SJCRH30 (cell line): ENCODE results near the gene LCLAT1. TPM values are rescaled to one million over a fixed set of nuclear protein-coding genes. Genes with fewer than 3 reads are reported as not detected.

Source experiments
- DNase-seq, 2 experiments: peaks; one replicate each; pipeline ENCODE4 v3.0.0-alpha.2; 2015 to 2020
- H3K27ac ChIP-seq: fragments of 250-450 bp; sonication (Bioruptor Pico); 2 replicates; pipeline ENCODE4 v1.5.1; 2020; ENCODE audit warnings: mild to moderate bottlenecking, moderate library complexity
- H3K27me3 ChIP-seq: fragments of 250-450 bp; sonication (Bioruptor Pico); 2 replicates; pipeline ENCODE4 v1.5.1; 2020; ENCODE audit warnings: mild to moderate bottlenecking, moderate library complexity
- H3K36me3 ChIP-seq: fragments of 250-450 bp; sonication (Bioruptor Pico); 2 replicates; pipeline ENCODE4 v1.5.1; 2020; ENCODE audit warnings: mild to moderate bottlenecking, moderate library complexity
- H3K4me1 ChIP-seq: fragments of 250-450 bp; sonication (Bioruptor Pico); 2 replicates; pipeline ENCODE4 v1.5.1; 2020; ENCODE audit warnings: mild to moderate bottlenecking, moderate library complexity
- H3K4me3 ChIP-seq: fragments of 250-450 bp; sonication (Bioruptor Pico); 2 replicates; pipeline ENCODE4 v1.5.1; 2020; ENCODE audit warnings: mild to moderate bottlenecking, moderate library complexity
- H3K9me3 ChIP-seq: fragments of 250-450 bp; sonication (Bioruptor Pico); replicated peaks from 2 replicates; pipeline ENCODE4 v1.5.1; 2020; ENCODE audit warnings: mild to moderate bottlenecking, moderate library complexity
- total RNA-seq: library from RNA; depleted of rRNA; stranded (reverse); fragments of >200 nt; shearing (Covaris generic); gene quantifications from 2 replicates; pipeline ENCODE4 v1.2.3, GENCODE V29; 2014

Gene LCLAT1
- total RNA-seq, 1 experiment from 2014 or later = 35.9 TPM

- no peak for DNase-seq
- no peaks in the 10 kb centered on the region for H3K9me3 ChIP-seq
- H3K4me1 ChIP-seq = no peaks in the 10 kb centered on the region
- no peak overlapping the region for H3K27ac ChIP-seq
- no peak overlapping the region for H3K4me3 ChIP-seq
- H3K27me3 ChIP-seq = no peaks in the 10 kb centered on the region
- H3K36me3 ChIP-seq = no peaks in the 10 kb centered on the region
Observed at GRCh38 chr2:30436859-30437435, 10.1 kb upstream of the LCLAT1 start.

DNA sequence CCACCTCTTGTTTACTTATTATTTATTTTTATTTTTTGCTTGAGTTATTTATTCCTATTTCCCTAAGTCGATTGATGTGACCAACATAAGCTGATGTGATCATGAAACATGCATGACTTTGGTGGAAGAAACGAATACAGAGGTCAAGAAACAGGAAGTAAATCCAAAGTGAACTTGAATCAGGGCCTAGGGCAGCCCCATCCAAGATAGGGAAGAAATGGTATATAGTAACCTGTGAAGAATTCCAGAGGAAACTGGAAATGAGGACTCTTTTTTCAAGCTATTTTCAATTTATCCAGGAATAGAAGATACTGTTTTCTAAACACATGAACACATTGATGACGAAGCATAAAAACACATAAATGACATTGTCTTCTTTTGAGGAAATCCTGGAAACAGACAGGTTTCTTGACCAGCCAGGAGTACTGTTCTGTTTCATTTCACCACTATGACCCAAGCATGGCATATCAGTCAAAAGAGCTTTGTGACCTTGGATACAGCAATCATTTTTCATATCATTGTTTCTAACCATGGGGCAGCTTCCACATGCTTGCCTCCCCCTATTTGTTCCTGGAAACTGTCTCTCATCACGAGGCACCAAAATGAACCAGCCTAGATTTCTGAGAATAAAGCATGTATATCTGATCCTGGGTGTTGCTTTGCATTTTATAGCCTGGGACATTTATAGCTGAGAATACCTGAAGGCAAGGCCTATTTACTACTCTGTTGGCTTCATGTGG lies 9.1 kb upstream of the LCLAT1 start:
- Histone ChIP-seq H3K4me1 (no peaks in the 10 kb centered on the region), H3K36me3 (no peaks in the 10 kb centered on the region), H3K27ac (no peak overlapping the region), H3K4me3 (no peak overlapping the region), H3K27me3 (no peaks in the 10 kb centered on the region), H3K9me3 (no peaks in the 10 kb centered on the region)
- DNase-seq = no peak

GRCh38 chr2:30439296-30439695 lies 7.8 kb upstream of the LCLAT1 start:
- no peaks in the 10 kb centered on the region for H3K4me1 ChIP-seq
- H3K9me3 ChIP-seq = no peaks in the 10 kb centered on the region
- H3K27ac ChIP-seq = no peak overlapping the region
- no peaks in the 10 kb centered on the region for H3K27me3 ChIP-seq
- H3K36me3 ChIP-seq = no peaks in the 10 kb centered on the region
- no peak for DNase-seq
- H3K4me3 ChIP-seq = no peak overlapping the region

- Histone ChIP-seq H3K27ac (no peak overlapping the region), H3K4me1 (no peaks in the 10 kb centered on the region), H3K27me3 (no peaks in the 10 kb centered on the region), H3K9me3 (no peaks in the 10 kb centered on the region), H3K36me3 (no peaks in the 10 kb centered on the region), H3K4me3 (no peak overlapping the region)
- DNase-seq = no peak
Observed at GRCh38 chr2:30439879-30440278, 7.2 kb upstream of the LCLAT1 start.

DNA sequence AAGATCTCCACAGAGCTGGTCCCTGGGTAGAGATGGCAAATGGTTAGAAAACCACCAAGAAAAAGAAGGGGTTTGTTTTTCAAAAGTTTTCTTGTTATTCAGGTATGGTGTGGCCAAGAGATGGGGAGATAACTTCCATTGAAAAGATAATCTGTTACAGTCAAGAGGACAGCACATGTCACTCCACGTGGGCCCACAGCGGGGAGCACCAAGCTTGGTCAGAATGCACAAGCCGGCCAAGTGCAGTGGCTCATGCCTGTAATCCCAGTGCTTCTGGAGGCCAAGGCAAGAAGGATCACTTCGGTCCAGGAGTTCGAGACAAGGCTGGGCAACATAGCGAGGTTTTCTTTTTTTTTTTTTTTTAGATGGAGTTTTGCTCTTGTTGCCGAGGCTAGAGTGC lies 6.0 kb upstream of the LCLAT1 start:
- Histone ChIP-seq H3K9me3 (no peaks in the 10 kb centered on the region), H3K27ac (no peak overlapping the region), H3K27me3 (no peaks in the 10 kb centered on the region), H3K4me3 (no peak overlapping the region), H3K4me1 (no peaks in the 10 kb centered on the region), H3K36me3 (no peaks in the 10 kb centered on the region)
- DNase-seq = no peak

GRCh38 chr2:30443081-30443480 lies 4.0 kb upstream of the LCLAT1 start:
- no peak for DNase-seq
- Histone ChIP-seq H3K27me3 (no peaks in the 10 kb centered on the region), H3K4me1 (peaks cover 7% of the 10 kb centered on the region; the same call in 1 of the 2 replicates), H3K4me3 (no peak overlapping the region), H3K9me3 (no peaks in the 10 kb centered on the region), H3K36me3 (no peaks in the 10 kb centered on the region), H3K27ac (no peak overlapping the region)

DNA sequence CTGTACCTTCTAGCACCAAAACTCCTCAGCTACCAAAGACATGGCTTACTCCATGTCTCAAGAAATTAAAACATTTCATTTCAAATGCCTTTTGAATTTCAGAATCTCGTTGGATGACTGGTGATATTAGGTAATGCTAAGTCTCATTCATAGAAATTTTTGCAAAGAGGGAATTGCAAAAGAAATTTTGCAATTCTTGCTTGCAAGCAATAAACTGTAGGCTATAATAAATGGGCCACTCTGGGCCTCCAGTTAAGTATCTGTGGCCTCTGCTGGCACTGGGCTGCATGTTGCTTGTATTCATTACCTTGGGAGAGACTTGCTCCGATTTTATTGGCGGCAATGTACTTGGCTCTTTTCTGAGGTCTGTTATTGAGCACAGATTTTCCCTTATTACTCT lies 2.8 kb upstream of the LCLAT1 start:
- peaks cover 7% of the 10 kb centered on the region; the same call in 1 of the 2 replicates for H3K4me1 ChIP-seq

GRCh38 chr2:30445266-30445821 lies 1.7 kb upstream of the LCLAT1 start:
- 0 out of 2 replicates have a peak, but pooled peaks cover 1% of the 10 kb centered on the region for H3K36me3 ChIP-seq
- no peaks in the 10 kb centered on the region for H3K9me3 ChIP-seq
- peaks cover 7% of the 10 kb centered on the region; the same call in 1 of the 2 replicates for H3K4me1 ChIP-seq
- H3K4me3 ChIP-seq = no peak overlapping the region
- no peak overlapping the region for H3K27ac ChIP-seq
- no peak for DNase-seq
- no peaks in the 10 kb centered on the region for H3K27me3 ChIP-seq

More for the DNA sequence above, 2.8 kb upstream of the LCLAT1 start:
- Histone ChIP-seq H3K27me3 (no peaks in the 10 kb centered on the region), H3K4me3 (no peak overlapping the region), H3K36me3 (no peaks in the 10 kb centered on the region), H3K27ac (no peak overlapping the region), H3K9me3 (no peaks in the 10 kb centered on the region)
- no peak for DNase-seq

DNA sequence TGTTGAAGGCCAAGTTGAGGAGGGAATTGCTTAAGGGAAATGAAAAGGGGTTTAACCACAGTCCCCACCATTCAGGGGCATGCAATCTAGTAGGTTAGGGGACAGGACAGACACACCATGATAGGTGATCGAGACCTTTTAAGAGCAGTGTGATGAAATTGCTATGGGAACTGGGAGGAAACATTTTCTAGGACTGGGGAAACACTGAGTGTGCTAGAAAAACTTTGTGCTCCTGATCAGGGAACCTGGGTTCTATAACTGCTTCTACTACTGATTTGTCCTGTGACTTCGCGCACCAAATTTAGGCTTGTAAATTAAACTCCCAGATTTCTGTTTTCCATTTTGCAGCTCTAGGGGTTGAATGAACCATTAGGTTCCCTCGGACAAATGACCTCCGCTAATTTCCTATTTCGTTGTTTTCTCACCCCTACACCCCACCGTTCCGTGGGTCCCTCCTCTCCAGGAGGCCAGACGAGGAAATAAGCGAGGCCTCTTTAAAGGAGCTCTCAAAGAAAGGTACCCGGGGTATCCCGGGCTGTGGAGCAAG lies 371 bp upstream of the LCLAT1 start:
- H3K9me3 ChIP-seq = no peaks in the 10 kb centered on the region
- H3K4me3 ChIP-seq = peak overlapping the region; percentile 96
- peaks cover 7% of the 10 kb centered on the region; the same call in 1 of the 2 replicates for H3K4me1 ChIP-seq
- DNase-seq = no peak
- no peaks in the 10 kb centered on the region for H3K27me3 ChIP-seq
- H3K27ac ChIP-seq = peak overlapping the region; percentile 72
- H3K36me3 ChIP-seq = peaks cover 10% of the 10 kb centered on the region

- H3K27me3 ChIP-seq = no peaks in the 10 kb centered on the region
- H3K4me3 ChIP-seq = no peak overlapping the region
- peaks cover 10% of the 10 kb centered on the region for H3K36me3 ChIP-seq
- no peak for DNase-seq
- H3K9me3 ChIP-seq = no peaks in the 10 kb centered on the region
- H3K4me1 ChIP-seq = peaks cover 7% of the 10 kb centered on the region; the same call in 1 of the 2 replicates
- H3K27ac ChIP-seq = no peak overlapping the region
Observed at GRCh38 chr2:30448308-30448707, 1.3 kb downstream of the LCLAT1 start.

DNA sequence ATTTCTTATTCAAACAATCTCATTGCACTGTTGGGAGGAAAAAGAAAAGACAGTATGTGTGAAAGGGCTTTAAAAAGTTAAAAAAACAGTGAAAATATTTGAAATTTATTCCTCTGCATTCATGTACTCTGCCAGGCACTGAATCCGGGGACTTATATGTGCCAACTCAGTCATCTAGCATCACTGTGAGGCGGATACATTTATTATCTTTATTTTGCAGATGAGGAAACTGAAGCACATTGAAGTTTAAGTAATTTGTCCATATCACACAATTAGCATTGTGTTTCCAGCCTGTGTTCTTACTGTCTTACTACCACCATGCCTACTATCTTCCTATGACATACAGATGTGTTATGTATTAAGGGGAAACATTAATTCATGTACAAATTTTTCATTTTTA lies 1.8 kb downstream of the LCLAT1 start:
- no peak for DNase-seq
- Histone ChIP-seq H3K36me3 (peaks cover 10% of the 10 kb centered on the region), H3K4me3 (no peak overlapping the region), H3K27ac (no peak overlapping the region), H3K4me1 (peaks cover 7% of the 10 kb centered on the region; the same call in 1 of the 2 replicates), H3K9me3 (no peaks in the 10 kb centered on the region), H3K27me3 (no peaks in the 10 kb centered on the region)

DNA sequence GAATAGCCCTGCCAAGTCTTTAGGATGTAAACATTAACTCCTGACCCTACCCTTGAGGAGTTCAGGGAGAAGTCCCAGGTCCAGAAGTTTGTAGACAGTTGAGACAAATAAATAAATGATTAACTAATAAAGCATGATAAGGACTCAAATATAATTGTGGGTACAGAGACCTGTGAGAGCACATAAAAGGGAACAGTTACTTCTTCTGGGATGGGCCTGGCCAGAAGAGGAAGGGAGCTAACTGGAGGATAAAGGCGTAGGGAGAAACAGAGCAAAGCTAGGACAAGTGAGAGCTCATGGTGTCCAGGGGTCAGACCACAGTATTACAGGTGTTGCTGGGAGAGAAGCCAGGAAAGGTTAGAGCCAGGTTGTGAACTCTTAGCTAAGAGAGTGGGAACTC lies 3.0 kb downstream of the LCLAT1 start:
- Histone ChIP-seq H3K4me1 (peaks cover 7% of the 10 kb centered on the region; the same call in 1 of the 2 replicates), H3K4me3 (no peak overlapping the region), H3K36me3 (peaks cover 10% of the 10 kb centered on the region), H3K9me3 (no peaks in the 10 kb centered on the region), H3K27ac (no peak overlapping the region), H3K27me3 (no peaks in the 10 kb centered on the region)
- no peak for DNase-seq

DNA sequence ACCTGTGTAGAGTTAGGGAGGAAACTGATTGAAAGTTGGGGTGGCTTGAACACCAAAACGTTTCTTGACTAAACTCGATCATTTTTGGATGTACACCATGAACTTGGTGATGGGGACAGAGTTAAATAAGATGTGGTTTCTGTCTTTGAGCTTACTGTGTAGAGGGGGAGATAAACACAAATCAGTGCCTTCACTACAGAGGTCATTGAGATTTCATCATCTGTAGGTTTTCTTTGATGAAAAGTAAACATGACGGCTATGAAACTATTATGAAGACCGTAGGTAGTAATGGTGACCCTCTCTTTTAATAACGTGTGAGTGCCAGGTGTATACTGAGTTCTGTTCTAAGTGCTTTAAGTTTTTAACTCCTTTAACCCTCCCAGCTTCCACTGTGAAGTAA lies 6.5 kb downstream of the LCLAT1 start:
- Histone ChIP-seq H3K27me3 (no peaks in the 10 kb centered on the region), H3K4me1 (no peaks in the 10 kb centered on the region), H3K36me3 (peaks cover 10% of the 10 kb centered on the region), H3K27ac (no peak overlapping the region), H3K4me3 (no peak overlapping the region), H3K9me3 (no peaks in the 10 kb centered on the region)
- DNase-seq = no peak

GRCh38 chr2:30454571-30454970 lies 7.5 kb downstream of the LCLAT1 start:
- Histone ChIP-seq H3K27ac (no peak overlapping the region), H3K9me3 (no peaks in the 10 kb centered on the region), H3K27me3 (no peaks in the 10 kb centered on the region), H3K4me3 (no peak overlapping the region), H3K36me3 (peaks cover 10% of the 10 kb centered on the region), H3K4me1 (no peaks in the 10 kb centered on the region)
- no peak for DNase-seq

DNA sequence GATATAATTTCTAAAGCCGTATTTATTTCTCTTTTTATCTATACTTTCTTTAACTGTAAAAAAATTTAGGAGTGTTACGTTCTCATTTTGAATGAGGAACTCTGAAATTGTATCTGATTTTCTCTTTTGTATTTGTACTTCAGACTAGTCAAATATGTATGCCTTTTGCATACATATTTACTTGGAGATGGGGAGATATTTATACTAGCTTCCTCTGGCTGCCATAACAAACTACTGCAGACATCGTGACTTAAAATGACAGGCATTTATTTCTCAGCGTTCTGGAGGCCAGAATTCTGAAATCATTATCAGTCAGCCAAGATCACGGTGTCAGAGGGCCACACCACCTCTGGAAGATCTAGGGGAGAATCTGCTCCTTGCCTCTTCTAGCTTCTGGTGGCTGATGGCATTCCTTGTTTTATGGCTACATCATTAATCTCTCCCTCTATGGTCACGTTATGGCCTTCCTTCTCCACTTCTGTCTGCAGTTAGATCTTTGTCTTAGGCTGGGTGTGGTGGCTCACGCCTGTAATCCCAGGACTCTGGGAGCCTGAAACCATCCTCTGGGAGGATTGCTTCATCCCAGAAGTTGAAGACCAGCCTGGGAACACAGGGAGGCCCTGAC lies 8.2 kb downstream of the LCLAT1 start:
- Histone ChIP-seq H3K36me3 (peaks cover 13% of the 10 kb centered on the region), H3K27me3 (no peaks in the 10 kb centered on the region), H3K9me3 (no peaks in the 10 kb centered on the region), H3K4me3 (no peak overlapping the region), H3K27ac (no peak overlapping the region), H3K4me1 (no peaks in the 10 kb centered on the region)
- DNase-seq = no peak
